ENCODE data around the gene NUAK2.
"Not testable (repeated sequence)": the region's sequence is repeated elsewhere in the genome, so short reads cannot be mapped to it uniquely, and the experiment has no call there.

The NUAK2 gene

DNA sequence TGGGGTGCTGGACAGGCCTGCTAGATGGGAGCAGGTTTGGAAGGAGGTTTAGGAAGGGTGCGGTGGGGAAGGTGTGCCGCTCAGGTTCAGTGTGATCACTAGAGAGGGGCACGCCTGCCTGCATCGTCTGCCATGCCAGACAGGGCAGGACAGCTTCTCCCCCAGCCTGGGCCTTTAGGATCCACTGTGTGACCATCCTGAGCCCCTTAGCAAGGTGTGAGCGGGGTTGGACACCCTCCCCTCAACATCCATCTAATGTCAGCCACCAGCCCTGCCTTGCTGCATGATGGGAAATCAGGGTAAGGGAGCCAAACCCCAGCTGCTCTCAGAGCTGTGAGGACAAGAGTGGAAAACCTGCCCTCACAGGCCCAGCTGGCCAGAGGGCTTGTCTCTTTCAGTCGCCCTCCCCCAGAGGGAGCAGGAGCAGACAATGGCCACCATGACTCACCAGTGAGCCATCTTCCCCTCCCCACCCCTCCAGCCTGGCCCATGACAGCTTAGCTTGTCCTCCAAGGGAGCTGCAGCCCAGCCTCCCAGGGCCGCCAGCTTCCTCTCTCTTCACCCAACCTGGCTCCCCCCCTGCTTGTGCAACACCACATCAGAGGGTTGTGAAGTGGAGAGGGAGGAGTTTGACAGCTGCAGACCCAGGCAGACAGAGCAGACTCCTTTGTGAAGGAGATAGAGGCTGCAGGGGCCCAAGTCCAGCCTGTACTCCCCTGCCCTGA, 37.0 kb downstream of the NUAK2 start:
- Histone ChIP-seq H3K4me2 (ENCODE audit: low read depth, low read length, poor library complexity, severe bottlenecking) (peak overlapping the region; percentile 64), H3K79me2 (ENCODE audit: insufficient read depth, low read length) (no peaks in the 10 kb centered on the region), H3K9ac (ENCODE audit: low read length) (peak overlapping the region; percentile 50), H4K20me1 (ENCODE audit: low read depth, low read length) (no peaks in the 10 kb centered on the region), H3K27ac (ENCODE audit: low read depth, low read length) (peak overlapping the region; percentile 94), H3K27me3 (ENCODE audit: low read length) (no peaks in the 10 kb centered on the region), H3F3A (ENCODE audit: insufficient read depth) (peaks cover 37% of the 10 kb centered on the region), H3K9me2 (replicated peaks; ENCODE audit: insufficient read depth, low read length) (no peaks in the 10 kb centered on the region), H3K9me3 (ENCODE audit: insufficient read depth, low read length) (no peaks in the 10 kb centered on the region), H3K36me3 (ENCODE audit: low read length) (no peaks in the 10 kb centered on the region), H3K4me3 (ENCODE audit: insufficient read depth, low read length, poor library complexity, severe bottlenecking) (peak overlapping the region; percentile 19), H2AFZ (ENCODE audit: low read depth, low read length, severe bottlenecking) (no peak overlapping the region)
- TF ChIP-seq, protein P1, sequence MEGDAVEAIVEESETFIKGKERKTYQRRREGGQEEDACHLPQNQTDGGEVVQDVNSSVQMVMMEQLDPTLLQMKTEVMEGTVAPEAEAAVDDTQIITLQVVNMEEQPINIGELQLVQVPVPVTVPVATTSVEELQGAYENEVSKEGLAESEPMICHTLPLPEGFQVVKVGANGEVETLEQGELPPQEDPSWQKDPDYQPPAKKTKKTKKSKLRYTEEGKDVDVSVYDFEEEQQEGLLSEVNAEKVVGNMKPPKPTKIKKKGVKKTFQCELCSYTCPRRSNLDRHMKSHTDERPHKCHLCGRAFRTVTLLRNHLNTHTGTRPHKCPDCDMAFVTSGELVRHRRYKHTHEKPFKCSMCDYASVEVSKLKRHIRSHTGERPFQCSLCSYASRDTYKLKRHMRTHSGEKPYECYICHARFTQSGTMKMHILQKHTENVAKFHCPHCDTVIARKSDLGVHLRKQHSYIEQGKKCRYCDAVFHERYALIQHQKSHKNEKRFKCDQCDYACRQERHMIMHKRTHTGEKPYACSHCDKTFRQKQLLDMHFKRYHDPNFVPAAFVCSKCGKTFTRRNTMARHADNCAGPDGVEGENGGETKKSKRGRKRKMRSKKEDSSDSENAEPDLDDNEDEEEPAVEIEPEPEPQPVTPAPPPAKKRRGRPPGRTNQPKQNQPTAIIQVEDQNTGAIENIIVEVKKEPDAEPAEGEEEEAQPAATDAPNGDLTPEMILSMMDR (IDR thresholded peaks at IDR 0.05; ENCODE audit: insufficient read depth, low read length, poor library complexity, severe bottlenecking) = no peak
- no peak for TF ChIP-seq EZH2phosphoT487 (conservative IDR thresholded peaks at IDR 0.05; ENCODE audit: low read length)

DNA sequence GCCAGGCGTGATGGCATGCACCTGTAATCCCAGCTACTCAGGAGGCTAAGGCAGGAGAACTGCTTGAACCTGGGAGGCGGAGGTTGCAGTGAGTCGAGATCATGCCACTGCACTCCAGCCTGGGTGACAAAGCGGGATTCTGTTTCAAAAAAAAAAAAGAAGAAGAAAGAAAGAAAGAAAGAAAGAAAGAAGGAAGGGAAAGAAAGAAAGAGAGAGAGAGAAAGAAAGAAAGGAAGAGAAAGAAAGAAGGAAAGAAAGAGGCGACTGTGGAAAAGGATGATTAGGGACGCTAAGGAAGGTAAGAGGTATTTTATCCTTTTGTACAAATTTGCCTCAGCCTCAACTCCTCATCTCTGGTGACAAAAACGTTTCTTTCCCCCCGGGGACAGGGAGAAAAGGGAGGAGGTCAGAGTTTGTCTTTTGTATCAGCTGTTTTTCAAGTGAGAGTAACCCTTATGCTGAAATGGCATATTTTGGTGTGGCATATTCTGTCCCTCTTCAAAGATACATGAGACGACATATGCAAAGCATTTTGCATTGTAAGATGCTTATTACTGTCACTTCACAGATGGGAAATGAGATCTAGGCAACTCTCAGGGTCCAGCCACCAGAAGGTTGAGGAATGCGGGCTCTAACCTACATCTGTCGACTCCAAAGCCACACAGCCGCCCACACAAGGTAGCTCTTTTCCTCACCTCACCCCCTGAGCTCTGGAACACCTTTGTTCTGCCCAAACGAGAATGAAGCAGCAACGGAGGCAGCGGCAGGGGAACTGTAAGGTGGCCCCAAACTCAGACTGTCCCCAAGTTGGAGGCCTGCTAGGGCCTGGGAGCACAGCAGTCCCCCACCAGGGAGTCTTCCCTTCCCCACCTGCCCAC, 38.0 kb downstream of the NUAK2 start:
- Histone ChIP-seq H3K9me2 (replicated peaks; ENCODE audit: insufficient read depth, low read length) (no peaks in the 10 kb centered on the region), H3K4me2 (ENCODE audit: low read depth, low read length, poor library complexity, severe bottlenecking) (peak overlapping the region; percentile 64), H4K20me1 (ENCODE audit: low read depth, low read length) (no peaks in the 10 kb centered on the region), H3K4me3 (ENCODE audit: insufficient read depth, low read length, poor library complexity, severe bottlenecking) (peak overlapping the region; percentile 19), H3F3A (ENCODE audit: insufficient read depth) (peaks cover 37% of the 10 kb centered on the region), H3K9ac (ENCODE audit: low read length) (peak overlapping the region; percentile 50), H3K27ac (ENCODE audit: low read depth, low read length) (peak overlapping the region; percentile 94), H3K9me3 (ENCODE audit: insufficient read depth, low read length) (no peaks in the 10 kb centered on the region), H3K27me3 (ENCODE audit: low read length) (no peaks in the 10 kb centered on the region), H2AFZ (ENCODE audit: low read depth, low read length, severe bottlenecking) (no peak overlapping the region), H3K36me3 (ENCODE audit: low read length) (no peaks in the 10 kb centered on the region), H3K79me2 (ENCODE audit: insufficient read depth, low read length) (no peaks in the 10 kb centered on the region)
- no peak for TF ChIP-seq EZH2phosphoT487 (conservative IDR thresholded peaks at IDR 0.05; ENCODE audit: low read length)
- TF ChIP-seq, protein P1 (IDR thresholded peaks at IDR 0.05; ENCODE audit: insufficient read depth, low read length, poor library complexity, severe bottlenecking) = no peak

- H3F3A ChIP-seq (ENCODE audit: insufficient read depth) = peaks cover 16% of the 10 kb centered on the region
- H3K4me2 ChIP-seq (ENCODE audit: low read depth, low read length, poor library complexity, severe bottlenecking); H3K4me3 ChIP-seq (ENCODE audit: insufficient read depth, low read length, poor library complexity, severe bottlenecking); H2AFZ ChIP-seq (ENCODE audit: low read depth, low read length, severe bottlenecking); H4K20me1 ChIP-seq (ENCODE audit: low read depth, low read length); H3K79me2 ChIP-seq (ENCODE audit: insufficient read depth, low read length); H3K9ac ChIP-seq (ENCODE audit: low read length); H3K9me2 ChIP-seq (replicated peaks; ENCODE audit: insufficient read depth, low read length); H3K36me3 ChIP-seq (ENCODE audit: low read length); H3K27me3 ChIP-seq (ENCODE audit: low read length); H3K9me3 ChIP-seq (ENCODE audit: insufficient read depth, low read length): not testable (repeated sequence)
- H3K27ac ChIP-seq (ENCODE audit: low read depth, low read length) = peak overlapping the region; percentile 41; the same call in 1 of the 2 replicates
Measured at GRCh38 chr1:205280666-205281395, 40.7 kb downstream of the NUAK2 start.

Measured in SU-DHL-6 (cell line).